ENCODE results near the gene GLCE. TPM values are rescaled to one million over a fixed set of nuclear protein-coding genes. Genes with fewer than 3 reads are reported as not detected.

Gene GLCE
- total RNA-seq, 1 donor from 2014 or later, result 12.7 TPM

- TF ChIP-seq CTCF (conservative IDR thresholded peaks at IDR 0.05; ENCODE audit: low read depth, low read length), result no peak
- DNase-seq (ENCODE audit: low read depth), result no peak
- H3K4me3 ChIP-seq (ENCODE audit: low read depth, low read length), result no peak overlapping the region
Measured at GRCh38 chr15:69194854-69195253, 34.4 kb downstream of the GLCE start.

- DNase-seq (ENCODE audit: low read depth), result no peak
- TF ChIP-seq CTCF (conservative IDR thresholded peaks at IDR 0.05; ENCODE audit: low read depth, low read length), result no peak
- no peak overlapping the region for H3K4me3 ChIP-seq (ENCODE audit: low read depth, low read length)
Measured at GRCh38 chr15:69200832-69201745, 40.7 kb downstream of the GLCE start.

GRCh38 chr15:69206079-69206478 lies 45.6 kb downstream of the GLCE start:
- H3K4me3 ChIP-seq (ENCODE audit: low read depth, low read length), result no peak overlapping the region
- no peak for DNase-seq (ENCODE audit: low read depth)
- no peak for TF ChIP-seq CTCF (conservative IDR thresholded peaks at IDR 0.05; ENCODE audit: low read depth, low read length)

- TF ChIP-seq CTCF (conservative IDR thresholded peaks at IDR 0.05; ENCODE audit: low read depth, low read length), result no peak
- H3K4me3 ChIP-seq (ENCODE audit: low read depth, low read length), result no peak overlapping the region
- no peak for DNase-seq (ENCODE audit: low read depth)
Measured at GRCh38 chr15:69209661-69210060, 49.2 kb downstream of the GLCE start.

- H3K4me3 ChIP-seq (ENCODE audit: low read depth, low read length), result no peak overlapping the region
- no peak for TF ChIP-seq CTCF (conservative IDR thresholded peaks at IDR 0.05; ENCODE audit: low read depth, low read length)
Measured at GRCh38 chr15:69210574-69210973, 50.1 kb downstream of the GLCE start.

GRCh38 chr15:69213786-69214185 lies 53.4 kb downstream of the GLCE start:
- peak; percentile 38 for TF ChIP-seq CTCF (conservative IDR thresholded peaks at IDR 0.05; ENCODE audit: low read depth, low read length)
- no peak overlapping the region for H3K4me3 ChIP-seq (ENCODE audit: low read depth, low read length)

More at GRCh38 chr15:69210574-69210973, 50.1 kb downstream of the GLCE start:
- no peak for DNase-seq (ENCODE audit: low read depth)

More at GRCh38 chr15:69213786-69214185, 53.4 kb downstream of the GLCE start:
- no peak for DNase-seq (ENCODE audit: low read depth)

Measured in epithelial cell of proximal tubule (primary cell).